ENCODE data around the gene MNT.

Gene MNT

DNA sequence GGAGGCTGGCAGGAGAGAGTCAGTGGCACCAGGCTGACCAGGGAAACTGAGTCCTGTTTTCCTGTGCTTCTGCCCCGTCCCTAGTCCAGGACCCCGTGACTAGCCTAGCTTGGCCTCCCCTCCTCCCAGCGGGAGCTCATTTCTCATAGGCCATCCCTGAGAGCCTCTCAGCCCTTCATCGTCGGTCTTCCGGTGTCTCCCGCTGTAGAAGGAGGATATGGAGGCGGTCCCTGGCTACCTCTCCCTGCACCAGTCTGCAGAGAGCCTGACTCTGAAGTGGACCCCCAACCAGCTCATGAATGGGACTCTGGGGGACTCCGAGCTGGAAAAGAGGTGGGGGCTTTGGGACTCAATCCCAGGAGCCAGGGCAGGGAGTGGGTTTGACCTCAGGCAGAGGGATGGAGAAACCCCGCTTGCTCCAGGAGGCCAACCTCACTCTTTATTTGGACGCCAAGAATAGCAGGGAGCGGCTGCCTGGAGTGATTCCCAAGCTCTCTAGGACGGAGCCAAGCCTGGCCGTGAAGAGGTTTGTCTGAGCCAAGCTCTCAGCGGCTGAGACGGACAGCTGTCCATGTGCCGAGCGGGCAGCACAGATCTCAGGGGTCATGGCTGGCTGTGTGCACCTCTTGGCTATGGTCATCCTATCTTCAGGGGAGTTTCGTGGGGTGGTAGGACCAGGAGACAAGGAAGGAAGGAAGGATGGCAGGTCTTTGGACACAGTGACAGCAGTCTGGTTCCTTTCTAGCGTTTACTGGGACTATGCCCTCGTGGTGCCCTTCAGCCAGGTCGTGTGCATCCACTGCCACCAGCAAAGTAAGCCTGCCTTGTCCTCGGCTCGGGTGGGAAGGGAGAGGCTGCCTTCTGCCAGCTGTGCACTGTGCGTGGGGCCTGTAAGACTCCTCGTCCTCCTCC, 36.8 kb downstream of the MNT start:
- DNase-seq (ENCODE audit: low read depth) = no peak

DNA sequence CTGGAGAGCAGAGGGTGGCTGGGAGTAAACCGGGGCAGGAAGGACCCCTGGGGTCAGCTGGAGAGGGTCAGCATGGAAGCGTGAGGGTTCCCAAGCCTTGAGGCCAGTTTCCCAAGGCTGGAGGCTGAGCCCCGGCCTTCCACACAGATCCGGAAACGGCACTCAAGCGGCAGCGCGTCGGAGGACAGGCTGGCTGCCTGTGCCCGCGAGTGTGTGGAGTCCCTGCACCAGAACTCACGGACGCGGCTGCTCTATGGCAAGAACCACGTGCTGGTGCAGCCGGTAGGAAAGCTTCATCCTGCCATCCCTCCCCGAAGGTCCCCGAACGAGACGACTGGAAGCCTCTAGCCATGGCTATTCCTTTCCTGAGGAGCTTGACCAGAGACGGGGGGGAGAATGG, 37.5 kb downstream of the MNT start:
- DNase-seq (ENCODE audit: low read depth) = no peak

DNA sequence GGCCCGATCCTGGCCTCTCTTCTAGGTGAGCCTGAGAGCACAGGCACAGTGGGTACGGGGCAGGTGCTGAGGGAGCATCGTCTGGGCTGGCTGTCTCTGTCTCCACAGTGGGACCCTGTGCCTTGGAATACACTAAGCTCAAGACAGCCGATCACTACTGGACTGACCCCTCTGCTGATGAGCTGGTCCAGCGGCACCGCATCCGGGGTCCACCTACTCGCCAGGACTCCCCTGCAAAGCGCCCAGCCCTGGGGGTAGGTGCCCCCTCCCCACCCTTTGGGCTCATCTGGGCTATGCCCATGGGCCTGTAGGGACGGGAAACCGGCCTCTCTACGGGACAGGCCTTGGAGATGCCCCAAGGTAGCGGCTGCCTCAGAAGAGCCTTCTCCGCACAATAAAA, 38.0 kb downstream of the MNT start:
- no peak for DNase-seq (ENCODE audit: low read depth)

DNA sequence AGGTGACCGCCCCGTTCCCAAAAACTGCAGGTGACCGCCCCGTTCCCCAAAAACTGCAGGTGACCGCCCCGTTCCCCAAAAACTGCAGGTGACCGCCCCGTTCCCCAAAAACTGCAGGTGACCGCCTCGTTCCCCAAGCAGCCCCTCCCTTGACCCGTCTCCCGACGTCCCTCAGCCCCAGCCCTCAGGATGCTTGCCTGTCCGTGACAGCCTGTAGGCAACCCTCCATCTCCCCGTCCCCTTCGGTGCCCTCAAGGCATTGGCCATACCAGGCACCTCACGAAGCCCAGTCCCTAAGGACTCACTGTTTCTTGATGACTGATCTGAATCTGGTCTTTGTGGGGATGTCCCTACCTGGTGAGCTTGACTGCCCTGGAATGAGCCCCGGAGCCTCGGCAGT, 38.4 kb downstream of the MNT start:
- no peak for DNase-seq (ENCODE audit: low read depth)

DNA sequence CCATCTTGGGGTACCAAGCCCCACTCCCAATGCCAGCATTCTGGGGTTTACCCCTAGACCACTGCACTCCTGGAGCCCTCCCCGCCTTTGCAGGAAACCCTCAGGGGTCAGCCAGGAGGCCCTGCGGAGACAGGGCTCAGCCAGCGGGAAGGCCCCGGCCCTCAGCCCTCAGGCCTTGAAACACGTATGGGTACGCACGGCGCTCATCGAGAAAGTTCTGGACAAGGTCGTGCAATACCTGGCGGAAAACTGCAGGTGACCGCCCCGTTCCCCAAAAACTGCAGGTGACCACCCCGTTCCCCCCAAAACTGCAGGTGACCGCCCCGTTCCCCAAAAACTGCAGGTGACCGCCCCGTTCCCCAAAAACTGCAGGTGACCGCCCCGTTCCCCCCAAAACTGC, 38.8 kb downstream of the MNT start:
- no peak for DNase-seq (ENCODE audit: low read depth)

DNA sequence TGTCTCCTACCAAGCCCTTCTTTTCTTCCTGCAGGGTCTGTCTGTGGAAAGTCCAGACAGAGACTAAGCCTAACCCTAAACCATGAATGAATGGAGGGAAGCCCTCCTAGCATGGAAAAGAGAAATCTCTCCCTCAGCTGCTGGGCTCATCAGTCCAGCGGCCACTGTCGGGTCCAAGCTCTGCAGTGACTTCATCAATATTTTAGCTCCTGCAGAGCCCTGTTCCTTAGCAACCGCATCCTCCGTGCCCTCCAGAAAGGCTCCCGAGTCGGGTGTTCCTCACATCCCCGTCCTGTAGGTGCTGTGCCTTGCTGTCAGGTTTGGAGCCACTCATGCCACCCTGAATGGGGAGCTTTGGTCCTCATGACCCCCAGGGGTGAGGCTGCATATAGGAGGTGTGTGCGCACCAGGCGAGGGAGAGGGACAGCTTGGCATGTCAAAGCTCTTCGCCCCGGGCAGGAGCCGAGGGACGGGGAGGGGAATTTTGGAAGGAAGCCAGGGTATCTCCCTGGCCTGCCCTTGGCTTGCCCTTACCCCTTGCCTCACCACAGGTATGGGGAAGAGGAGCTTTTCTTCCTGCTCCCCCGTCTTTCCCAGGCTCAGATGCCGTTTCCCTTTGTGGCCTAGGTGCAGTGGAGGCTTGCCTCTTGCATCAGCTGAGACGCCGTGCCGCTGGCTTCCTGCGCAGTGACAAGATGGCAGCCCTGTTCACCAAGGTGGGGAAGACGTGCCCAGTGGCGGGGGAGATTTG, 39.7 kb downstream of the MNT start:
- DNase-seq (ENCODE audit: low read depth) = no peak

DNA sequence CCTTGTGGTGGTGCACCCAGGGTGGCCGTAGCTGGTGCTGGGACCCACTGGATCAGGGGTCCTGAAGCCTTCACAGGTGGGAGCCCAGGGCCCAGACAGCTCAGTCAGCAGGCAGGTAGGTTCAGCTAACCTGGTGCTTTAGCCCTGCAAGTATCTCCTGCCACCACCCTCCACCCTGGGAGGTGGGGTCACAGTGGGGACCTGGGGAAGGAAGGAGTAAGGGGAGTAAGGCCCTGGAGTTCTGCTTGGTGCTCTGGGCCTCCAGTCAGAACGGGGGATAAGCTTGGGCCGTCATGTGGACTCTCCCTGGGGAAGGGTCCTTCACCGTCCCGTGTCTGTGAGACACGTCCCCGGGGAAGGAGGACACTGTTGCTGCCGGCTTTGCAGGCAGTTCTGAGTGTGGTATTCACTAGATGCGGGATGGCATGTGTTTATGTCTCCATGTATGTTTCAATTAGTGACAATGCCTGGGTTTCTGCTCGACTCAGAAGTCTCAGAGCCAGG, 42.9 kb downstream of the MNT start:
- no peak for DNase-seq (ENCODE audit: low read depth)

DNA sequence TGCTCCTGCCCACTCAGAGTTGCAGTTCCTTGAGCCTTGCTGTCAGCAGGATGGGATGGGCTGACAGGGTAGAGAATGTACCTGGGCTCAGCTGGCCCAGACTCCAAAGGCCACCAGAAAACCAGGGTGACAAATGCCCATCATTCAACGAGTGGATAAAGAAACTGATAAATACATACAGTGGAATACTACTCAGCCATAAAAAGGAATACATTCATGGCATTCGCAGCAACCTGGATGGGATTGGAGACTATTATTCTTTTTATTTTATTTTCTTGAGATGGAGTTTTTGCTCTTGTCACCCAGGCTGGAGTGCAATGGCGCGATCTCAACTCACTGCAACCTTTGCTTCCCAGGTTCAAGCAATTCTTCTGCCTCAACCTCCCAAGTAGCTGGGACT, 43.6 kb downstream of the MNT start:
- DNase-seq (ENCODE audit: low read depth) = no peak

DNA sequence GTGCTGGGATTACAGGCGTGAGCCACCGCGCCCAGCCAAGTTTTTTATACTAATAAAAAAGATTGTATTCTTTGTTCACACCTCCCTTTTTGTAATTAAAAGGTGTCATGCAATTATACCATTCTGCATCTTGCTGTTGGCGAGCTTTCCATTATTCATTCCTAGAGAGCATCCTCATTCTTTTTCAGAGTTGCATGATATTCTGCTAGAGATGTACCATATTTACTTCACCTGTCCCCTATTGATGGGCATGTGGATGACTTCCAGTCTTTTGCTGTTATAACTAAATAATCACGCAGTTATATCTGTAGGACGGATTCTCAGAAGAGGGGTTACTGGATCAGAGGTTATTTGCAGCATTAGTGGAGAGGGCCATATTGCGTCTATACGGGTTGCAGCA, 46.5 kb downstream of the MNT start:
- no peak for DNase-seq (ENCODE audit: low read depth)

DNA sequence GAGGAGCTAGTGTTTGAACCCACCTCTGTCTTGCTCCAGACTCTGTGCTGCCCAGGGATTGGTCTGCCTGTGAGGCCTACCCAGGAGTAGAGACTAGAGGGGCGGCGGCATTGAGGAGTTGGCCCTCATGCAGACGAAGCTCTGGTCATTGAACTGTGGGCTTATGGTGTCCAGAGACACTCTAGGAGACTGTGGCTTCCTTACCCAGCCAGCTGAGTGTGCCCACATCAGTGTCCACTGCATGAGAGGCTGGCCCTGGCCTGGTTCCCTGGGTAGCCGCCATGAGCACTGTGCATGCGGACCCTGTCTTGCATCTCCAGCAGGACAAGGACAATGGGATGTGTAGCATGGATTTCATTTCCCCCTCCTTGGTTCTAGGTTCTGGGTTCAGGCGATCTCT, 49.6 kb downstream of the MNT start:
- DNase-seq (ENCODE audit: low read depth) = no peak

DNA sequence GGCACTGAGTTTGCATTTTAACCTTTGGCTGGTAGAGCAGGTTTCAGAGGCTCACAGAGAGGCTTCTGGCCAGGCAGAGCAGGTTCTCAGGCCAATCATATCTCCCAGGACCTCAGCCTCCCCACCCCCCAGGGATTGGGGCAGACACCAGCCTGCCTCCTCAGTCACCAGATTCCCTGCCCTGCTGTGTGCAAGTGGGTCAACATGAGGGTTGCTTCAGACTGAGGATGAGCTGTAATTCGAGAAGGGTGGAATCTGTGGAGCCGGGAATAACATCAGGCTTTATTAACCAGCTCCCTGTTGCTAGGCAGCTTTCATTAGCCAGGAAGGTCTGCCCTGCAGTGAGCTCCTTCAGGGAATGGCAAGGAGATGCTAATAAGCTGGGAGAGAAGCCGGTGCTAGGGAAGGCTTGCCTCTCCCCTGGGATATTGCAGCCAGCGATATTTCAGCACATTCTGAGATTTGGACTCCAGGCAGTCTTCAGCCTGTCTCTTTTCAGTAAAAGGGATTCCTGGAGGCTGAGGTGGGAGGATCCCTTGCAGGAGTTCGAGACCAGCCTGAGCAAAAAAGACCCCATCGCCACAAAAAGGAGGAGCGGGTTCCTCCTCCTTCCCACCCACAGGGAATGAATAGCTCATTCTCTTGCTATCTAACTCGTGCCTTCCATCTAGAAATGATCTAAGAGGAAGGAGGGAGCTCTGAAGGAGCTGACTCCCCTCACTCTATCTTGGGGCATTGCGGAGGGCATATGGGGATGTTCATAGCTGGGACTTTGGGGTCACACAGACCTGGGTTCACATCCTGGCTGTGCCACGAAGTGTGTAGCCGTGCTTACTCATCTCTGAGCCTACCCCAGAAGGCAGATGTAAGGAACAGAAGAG, 52.8 kb downstream of the MNT start:
- peak; percentile 94 for DNase-seq (ENCODE audit: low read depth)

DNA sequence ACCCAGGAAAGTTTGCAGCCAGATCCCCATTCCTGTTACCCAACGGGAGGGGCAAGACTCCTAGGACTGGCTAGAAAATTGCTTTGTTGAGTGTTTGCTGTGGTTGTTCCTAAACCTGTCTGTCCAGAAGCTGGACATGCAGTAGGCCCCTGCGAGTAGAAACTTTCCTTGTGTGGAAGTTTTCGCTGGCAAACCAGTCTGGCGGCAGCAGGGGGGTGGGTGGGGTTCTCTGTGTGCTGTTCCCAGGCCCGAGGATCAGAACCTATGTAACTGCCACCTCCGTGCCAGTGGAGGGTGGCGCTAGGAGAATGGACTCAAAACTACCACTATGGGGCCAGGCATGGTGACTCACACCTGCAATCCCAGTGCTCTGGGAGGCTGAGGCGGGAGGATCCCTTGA, 54.4 kb downstream of the MNT start:
- DNase-seq (ENCODE audit: low read depth) = no peak

DNA sequence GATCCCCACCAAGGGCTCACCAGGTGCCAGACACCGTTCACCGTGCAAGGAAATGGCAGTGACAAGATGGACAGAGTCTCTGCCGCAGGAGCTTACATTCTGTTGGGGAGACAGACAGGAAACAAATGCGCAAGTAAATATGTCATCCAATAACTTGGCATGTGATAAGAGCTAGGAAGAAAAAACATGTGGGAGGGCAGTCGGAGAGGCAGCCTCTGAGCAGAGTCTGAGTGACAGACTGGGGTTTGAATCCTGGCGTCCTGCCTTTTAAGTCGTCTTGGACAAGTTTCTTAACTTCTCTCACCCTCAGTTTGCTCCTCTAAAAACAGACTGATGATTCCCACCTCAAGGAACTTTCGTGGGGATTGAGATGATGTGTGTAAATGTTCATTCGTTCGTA, 56.3 kb downstream of the MNT start:
- DNase-seq (ENCODE audit: low read depth) = no peak

DNA sequence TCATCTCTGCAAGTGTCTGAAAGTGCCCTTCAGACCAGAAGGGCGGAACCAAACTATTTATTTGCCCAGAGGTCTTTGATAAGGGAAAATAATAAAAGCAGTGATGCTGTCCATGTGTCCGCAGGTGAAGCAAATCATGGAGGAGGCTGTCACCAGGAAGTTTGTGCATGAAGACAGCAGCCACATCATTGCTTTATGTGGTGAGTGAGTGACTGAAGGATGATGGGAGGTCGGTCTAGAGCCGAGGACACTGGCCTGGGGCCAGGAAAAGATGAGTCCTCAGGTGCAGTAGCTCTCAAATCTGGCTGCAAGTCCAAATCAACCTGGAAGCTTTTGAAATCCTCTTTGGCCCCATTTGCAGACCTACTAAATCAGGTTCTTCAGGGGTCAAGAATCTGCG, 57.4 kb downstream of the MNT start:
- no peak for DNase-seq (ENCODE audit: low read depth)

DNA sequence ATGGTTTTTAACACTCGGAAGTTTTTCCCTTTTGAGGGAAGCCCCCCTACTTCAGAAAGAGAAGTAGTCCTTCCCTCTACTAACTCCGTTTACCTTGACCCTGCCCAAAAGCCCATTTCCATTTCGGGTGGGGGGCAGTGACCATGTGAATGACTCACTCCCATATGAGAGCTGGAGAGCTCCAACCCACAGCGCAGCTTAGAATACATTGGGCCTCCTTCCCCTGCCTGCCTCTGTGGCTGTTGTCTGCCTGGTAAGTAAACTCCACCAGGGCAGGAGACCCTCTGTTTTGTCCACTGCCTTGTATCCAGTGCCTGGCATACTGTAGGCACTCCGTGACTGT, 62.6 kb downstream of the MNT start:
- peak; percentile 6 for DNase-seq (ENCODE audit: low read depth)

DNA sequence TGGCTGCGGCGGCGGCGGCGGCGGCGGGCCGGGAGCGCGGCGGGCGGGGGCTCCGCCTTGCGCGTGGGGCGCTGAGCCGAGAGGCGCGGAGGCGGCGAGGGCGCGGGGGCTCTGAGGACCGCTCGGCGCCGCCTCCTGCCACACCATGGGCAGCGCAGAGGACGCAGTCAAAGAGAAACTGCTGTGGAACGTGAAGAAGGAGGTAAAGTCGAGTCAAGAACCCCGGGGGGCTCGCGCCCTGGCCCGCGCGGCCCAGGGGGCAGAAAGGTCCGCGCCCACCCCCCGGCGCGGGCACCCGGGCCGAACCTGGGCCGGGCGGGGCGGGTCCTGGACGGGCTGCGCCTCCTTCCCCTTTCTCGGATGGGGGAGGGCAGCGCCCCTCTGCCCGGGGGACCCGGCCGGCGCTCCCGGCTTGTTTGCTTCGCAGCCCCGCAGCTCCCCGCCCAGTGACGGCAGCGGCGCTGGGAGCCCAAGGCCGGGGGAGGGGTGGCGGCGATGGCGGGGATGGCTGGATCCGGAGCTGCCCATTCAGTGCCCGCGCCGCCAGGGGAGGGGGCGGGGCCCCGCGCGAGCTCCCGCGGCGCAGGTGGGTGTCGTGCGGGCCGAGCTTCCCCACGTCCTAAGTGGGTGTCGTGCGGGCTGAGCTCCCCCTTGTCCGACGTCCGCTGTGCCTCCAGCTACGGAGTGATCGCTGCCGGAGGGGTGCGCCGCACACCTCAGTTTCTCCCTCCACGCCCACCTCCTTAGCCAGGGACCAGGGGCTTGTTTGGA, 63.1 kb downstream of the MNT start:
- DNase-seq (ENCODE audit: low read depth) = peak; percentile 64

DNA sequence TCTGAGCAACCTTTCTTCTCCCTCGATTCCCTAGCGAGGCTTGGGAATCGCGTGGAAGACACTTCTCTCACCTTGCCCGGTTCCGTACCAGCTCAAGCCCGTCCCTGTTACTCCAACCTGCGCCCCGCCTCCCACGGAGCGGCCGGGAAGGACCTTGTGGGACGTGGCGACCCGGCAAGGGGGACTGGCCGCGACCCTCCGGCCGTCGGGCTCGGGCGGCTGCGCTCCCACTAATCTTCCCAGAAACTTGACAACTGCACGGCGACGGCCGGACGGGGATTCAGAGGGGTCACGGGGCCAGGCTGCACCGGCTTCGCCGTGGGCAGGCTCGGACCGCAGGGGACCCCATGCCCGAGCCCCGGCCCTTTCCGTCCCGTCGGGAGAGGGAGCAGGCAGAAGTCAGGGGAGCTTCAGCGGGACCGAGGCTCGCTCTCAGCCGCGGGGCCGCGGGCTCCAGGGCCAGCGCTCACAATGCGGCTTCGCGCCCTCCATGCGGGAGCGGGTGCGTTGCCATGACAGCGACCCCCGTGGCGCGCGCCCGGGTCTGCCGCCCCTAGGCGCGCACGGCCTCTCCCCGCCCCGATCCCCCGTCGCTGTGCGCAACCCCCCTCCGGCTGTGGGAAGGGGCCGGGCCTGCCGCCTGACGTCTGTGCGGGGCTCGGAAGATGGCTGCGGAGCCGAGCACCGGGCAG, 63.9 kb downstream of the MNT start, which contains the start of gene SGSM2:
Gene SGSM2, plus strand, starts transcription at position 650 of the 692 bp plus-strand sequence. CDS start 188 bp downstream, outside the sequence.
- peak; percentile 58 for DNase-seq (ENCODE audit: low read depth)

DNA sequence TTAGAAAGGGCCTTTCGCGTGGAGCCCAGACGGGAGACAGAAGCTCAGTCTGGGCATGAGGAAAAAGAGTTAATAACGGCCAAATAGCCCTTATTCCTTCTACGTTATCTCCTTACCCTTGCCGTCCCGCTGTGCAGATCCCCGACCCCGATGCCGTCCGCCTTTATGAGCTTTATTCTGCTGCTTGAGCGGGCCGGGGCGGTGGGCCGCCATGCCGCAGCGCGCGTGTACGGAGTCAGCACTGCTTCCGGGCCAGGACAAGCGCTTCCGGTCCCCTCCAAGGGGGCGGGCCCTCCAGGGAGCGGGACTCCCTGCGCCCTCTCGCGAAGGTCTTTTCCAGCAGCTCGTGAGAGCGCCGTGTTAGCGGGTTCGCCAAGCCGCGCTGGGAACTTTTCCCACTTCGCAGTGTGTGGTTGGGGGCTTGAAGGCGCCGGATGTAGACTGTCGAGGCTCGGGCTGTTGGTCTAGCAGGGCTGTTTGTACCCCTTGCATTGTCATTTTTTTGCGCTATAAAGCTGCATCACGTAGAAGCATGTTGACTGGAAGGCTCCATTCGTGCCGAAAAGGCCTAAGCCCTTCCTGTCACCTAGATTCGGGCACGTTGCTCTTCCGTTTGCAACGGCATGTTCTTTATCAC, 64.5 kb downstream of the MNT start, which contains the start of gene TSR1:
Gene TSR1, minus strand, starts transcription at position 243 of the 637 bp plus-strand sequence. Its CDS starts 30 bp downstream, at position 213.
- peak; percentile 91 for DNase-seq (ENCODE audit: low read depth)

DNA sequence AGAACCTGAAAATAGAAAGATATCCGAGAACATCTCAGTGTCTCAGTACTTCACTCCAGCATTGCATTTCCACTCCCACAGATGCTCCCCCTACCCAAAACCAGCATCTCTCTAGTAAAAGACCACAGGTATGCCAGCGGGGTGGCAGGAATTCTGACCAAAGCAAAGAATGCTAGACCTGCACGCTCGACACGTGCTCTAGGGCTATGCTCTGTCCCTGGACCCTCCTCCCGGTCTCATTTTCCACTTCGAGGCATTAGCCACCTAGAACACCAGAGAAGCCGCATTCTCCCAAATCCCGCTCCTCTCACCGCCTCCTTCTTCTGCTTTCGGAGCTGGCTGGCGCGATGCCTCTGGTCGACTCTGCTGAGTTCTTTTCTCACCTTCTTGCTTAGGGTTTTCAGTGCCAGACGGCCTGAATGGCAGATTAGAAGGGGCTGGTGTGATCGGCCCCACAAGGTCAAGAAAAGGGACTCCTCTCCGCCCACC, 65.1 kb downstream of the MNT start:
- DNase-seq (ENCODE audit: low read depth) = peak; percentile 33
